GM21367 (cell line): ENCODE measurements around the gene C4BPA.

Experiments used
- ATAC-seq: cut with Tn5 transposase; IDR thresholded peaks from one replicate; pipeline ENCODE4 v1.9.1; 2021; ENCODE audit not compliant: unreplicated experiment

Gene C4BPA

DNA sequence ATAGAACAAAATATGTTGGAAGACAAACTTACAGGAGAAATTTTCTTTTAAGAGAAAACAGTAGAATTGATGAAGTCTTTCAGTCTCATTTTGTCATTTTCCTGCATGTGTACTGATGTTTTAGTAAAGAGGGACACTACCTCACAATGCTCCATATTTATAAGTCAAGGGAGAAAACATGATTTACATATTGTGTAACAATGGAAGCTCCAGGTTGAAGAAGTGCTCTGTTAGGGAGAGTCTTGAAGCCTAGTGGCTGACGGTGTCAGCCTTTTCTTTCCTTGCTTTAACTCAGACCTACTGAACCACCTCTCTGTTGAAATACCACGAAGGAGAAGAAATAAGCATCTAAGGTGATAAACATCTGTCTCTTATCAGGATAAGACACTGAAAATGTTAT lies 75.0 kb downstream of the C4BPA start:
- no peak for ATAC-seq

- ATAC-seq = no peak
Observed at GRCh38 chr1:207181847-207182246, 77.8 kb downstream of the C4BPA start.

- ATAC-seq = no peak
Observed at GRCh38 chr1:207186503-207186902, 82.5 kb downstream of the C4BPA start.

DNA sequence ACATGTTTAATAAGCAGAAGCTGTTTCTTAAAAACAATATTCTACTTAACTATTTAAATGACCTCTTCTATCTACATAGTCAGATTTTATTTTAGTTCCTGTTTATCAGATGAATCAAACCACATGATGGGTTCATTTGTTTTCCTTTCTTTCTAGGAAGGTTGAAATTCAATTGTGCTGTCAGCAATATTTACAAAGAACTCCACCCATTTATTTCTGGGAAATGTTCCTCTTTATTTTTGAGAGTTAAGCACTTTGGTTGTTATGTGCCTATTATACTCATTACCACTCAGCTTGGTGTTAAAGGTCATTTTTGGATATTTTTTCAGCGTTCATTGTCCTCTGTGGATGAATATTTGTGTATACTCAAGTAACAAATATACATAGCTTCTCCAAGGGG lies 84.9 kb downstream of the C4BPA start:
- ATAC-seq = no peak

DNA sequence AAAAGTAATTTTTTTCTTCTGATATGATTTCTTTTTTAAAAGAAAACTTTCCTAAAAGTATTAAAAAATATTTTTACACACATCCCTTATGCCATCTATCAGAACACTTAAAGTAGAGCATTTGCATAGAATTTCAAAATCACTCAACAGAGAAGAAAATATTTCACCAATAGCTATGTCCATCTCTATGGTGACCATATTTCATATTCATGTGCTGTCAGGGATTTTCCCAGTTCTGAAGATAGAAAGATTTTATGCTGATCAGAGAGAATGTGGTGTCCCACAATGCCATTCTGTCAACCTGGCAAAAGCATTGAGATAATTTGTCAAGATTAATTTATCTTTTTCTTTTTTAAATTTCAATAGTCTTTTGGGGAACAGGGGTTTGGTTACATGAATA lies 87.0 kb downstream of the C4BPA start:
- no peak for ATAC-seq

- no peak for ATAC-seq
Observed at GRCh38 chr1:207191776-207192175, 87.7 kb downstream of the C4BPA start.

GRCh38 chr1:207194197-207194596 lies 90.2 kb downstream of the C4BPA start:
- ATAC-seq = no peak
